ENCODE measurements around the gene AP1G1. TPM values are rescaled to one million over a fixed set of nuclear protein-coding genes. Genes with fewer than 3 reads are reported as not detected.

AP1G1 gene
- total and polyA plus RNA-seq, 2 of the 8 experiments (the other 6 are each of a cell fraction or from before 2014, with no cell fraction given), result 43.9 to 68.4 TPM

- no peak overlapping the region for H3K27ac ChIP-seq (ENCODE audit: low read depth, low read length)
- no peak overlapping the region for H3K9ac ChIP-seq (replicated peaks in 1 of 4; ENCODE audit: extremely low read depth in 1 of 4, low read depth in 3 of 4, low read length in 3 of 4)
- H3K4me1 ChIP-seq (replicated peaks in 1 of 4; ENCODE audit: control insufficient read depth in 3 of 4, insufficient read depth in 4 of 4, low read length in 3 of 4), result no peaks in the 10 kb centered on the region
- no peak overlapping the region for H4K8ac ChIP-seq (ENCODE audit: extremely low read depth, insufficient read depth, low read length)
- no peak for FAIRE-seq
- H2BK12ac ChIP-seq (ENCODE audit: low read depth, low read length), result no peak overlapping the region
- no peaks in the 10 kb centered on the region for H3K79me2 ChIP-seq (ENCODE audit: control insufficient read depth in 1 of 2, insufficient read depth in 2 of 2, low read length in 2 of 2)
- no peak for DNase-seq (ENCODE audit: low read depth in 1 of 2, low spot score in 2 of 2)
- no peak overlapping the region for H3K23ac ChIP-seq (ENCODE audit: insufficient read length)
- H3K4ac ChIP-seq (replicated peaks; ENCODE audit: insufficient read length, low read depth, low read length), result no peak overlapping the region
- ChIA-PET CTCF (ENCODE audit: partially characterized antibody) (interaction anchor here (0.6 kb wide), 1 partner anchor 1076 kb away, joined by 3 read pairs; no protein-coding TSS in a partner anchor), POLR2A (ENCODE audit: partially characterized antibody) (interaction anchor here (0.6 to 1.0 kb wide), 2 partner anchors 16 to 162 kb away, joined by 3 read pairs; no protein-coding TSS in a partner anchor)
- H3K18ac ChIP-seq (ENCODE audit: extremely low read depth, low read length), result no peak overlapping the region
- no peaks in the 10 kb centered on the region for H3K23me2 ChIP-seq (ENCODE audit: low read depth, low read length)
- peaks cover 6 to 35% (median 17%) of the 10 kb centered on the region in 4 experiments; a peak in 7 of 8 replicates for H3K36me3 ChIP-seq (ENCODE audit: control insufficient read depth in 2 of 4, insufficient read depth in 4 of 4, low read length in 3 of 4)
- 93% methylated on average over 2 of the region's 2 CpGs; no CpG with 5 or more reads in 1 of the 2 experiments for WGBS, 2 experiments (ENCODE audit: extremely low coverage in 1 of 2, insufficient coverage in 1 of 2, insufficient read length in 1 of 2, insufficient replicate concordance in 2 of 2, low coverage in 1 of 2, low lambda C conversion rate in 2 of 2, missing lambda C conversion rate in 1 of 2)
- no peak overlapping the region for H2AK5ac ChIP-seq (ENCODE audit: low read depth, low read length)
- no peak overlapping the region for H2BK5ac ChIP-seq (ENCODE audit: low read depth, low read length)
- no peaks in the 10 kb centered on the region for H4K20me1 ChIP-seq (replicated peaks in 1 of 2; ENCODE audit: control insufficient read depth in 1 of 2, insufficient read depth in 2 of 2, low read length in 2 of 2)
- H3K4me3 ChIP-seq (ENCODE audit: extremely low read depth in 1 of 4, insufficient read depth in 2 of 4, low read depth in 3 of 4, low read length in 4 of 4), result no peak overlapping the region
- no peak overlapping the region for H3K4me2 ChIP-seq (ENCODE audit: insufficient read depth in 1 of 2, low read depth in 2 of 2, low read length in 2 of 2)
- H2BK15ac ChIP-seq (ENCODE audit: low read length), result no peak overlapping the region
- H2AFZ ChIP-seq (ENCODE audit: low read length), result no peak overlapping the region
- no peak overlapping the region for H2BK120ac ChIP-seq (replicated peaks; ENCODE audit: low read depth, low read length)
- no peak overlapping the region for H4K5ac ChIP-seq (ENCODE audit: insufficient read length, low read depth, low read length)
- H3K79me1 ChIP-seq (ENCODE audit: low read depth, low read length), result no peaks in the 10 kb centered on the region
- no peak overlapping the region for H2BK20ac ChIP-seq (ENCODE audit: low read length)
- no peaks in the 10 kb centered on the region for H3K9me3 ChIP-seq (ENCODE audit: insufficient read depth in 2 of 2, low read depth in 1 of 2, low read length in 1 of 2)
- no peaks in the 10 kb centered on the region for H3K27me3 ChIP-seq (replicated peaks in 1 of 4; ENCODE audit: control insufficient read depth in 3 of 4, extremely low read depth in 1 of 4, insufficient read depth in 3 of 4, low read length in 3 of 4)
- no peak overlapping the region for H4K91ac ChIP-seq (replicated peaks; ENCODE audit: insufficient read length, low read length)
- H3K56ac ChIP-seq (replicated peaks; ENCODE audit: insufficient read length, low read depth, low read length), result no peak overlapping the region
- H3K14ac ChIP-seq (ENCODE audit: insufficient read length), result no peak overlapping the region
- TF ChIP-seq EZH2 (IDR thresholded peaks at IDR 0.05; ENCODE audit: low read depth, low read length, severe bottlenecking) (no peak), ATF2 (IDR thresholded peaks at IDR 0.05; ENCODE audit: low read length) (no peak), POU5F1 (IDR thresholded peaks at IDR 0.05; ENCODE audit: low read depth, low read length) (no peak), ZNF274 (IDR thresholded peaks at IDR 0.05; ENCODE audit: borderline replicate concordance, extremely low read depth, low read length) (no peak), E2F6 (IDR thresholded peaks at IDR 0.05) (no peak), RFX5 (IDR thresholded peaks at IDR 0.05; ENCODE audit: borderline replicate concordance, low read depth, low read length) (no peak), MAFK (IDR thresholded peaks at IDR 0.05; ENCODE audit: low read depth, low read length) (no peak), GTF2F1 (IDR thresholded peaks at IDR 0.05; ENCODE audit: borderline replicate concordance, low read depth, low read length) (no peak), SRF (IDR thresholded peaks at IDR 0.05; ENCODE audit: low read depth, low read length) (no peak), RXRA (IDR thresholded peaks at IDR 0.05; ENCODE audit: insufficient read depth, low read depth, low read length) (no peak), CHD1 (IDR thresholded peaks at IDR 0.05; ENCODE audit: low read depth, low read length) (no peak)
- TF ChIP-seq, protein P1, sequence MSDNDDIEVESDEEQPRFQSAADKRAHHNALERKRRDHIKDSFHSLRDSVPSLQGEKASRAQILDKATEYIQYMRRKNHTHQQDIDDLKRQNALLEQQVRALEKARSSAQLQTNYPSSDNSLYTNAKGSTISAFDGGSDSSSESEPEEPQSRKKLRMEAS (IDR thresholded peaks at IDR 0.05), result no peak
Observed at GRCh38 chr16:71762186-71762585, 46.4 kb downstream of the AP1G1 start.
